Astrocyte (in vitro differentiated cells and primary cell): ENCODE data around the gene ASCC3. TPM values are rescaled to one million over a fixed set of nuclear protein-coding genes. Genes with fewer than 3 reads are reported as not detected.

Source experiments
- DNase-seq: peaks from one replicate; pipeline ENCODE4 v3.0.0-alpha.2; 2010; ENCODE audit warnings: low read depth
- FAIRE-seq: peaks from 2 replicates; lab custom pipeline; 2011; peaks lifted over from hg19 to GRCh38; lab: Jason Lieb, UNC
- H2AFZ ChIP-seq: 2 replicates; pipeline ENCODE4 v1.6.0; 2012; ENCODE audit warnings: low read depth, low read length, inconsistent platforms
- H3K27ac ChIP-seq: 2 replicates; pipeline ENCODE4 v1.5.1; 2011; ENCODE audit warnings: low read depth, low read length, inconsistent platforms
- H3K27me3 ChIP-seq: 2 replicates; pipeline ENCODE4 v1.6.0; 2011; ENCODE audit warnings: low read length, inconsistent platforms; ENCODE audit not compliant: insufficient read depth
- H3K36me3 ChIP-seq: 2 replicates; pipeline ENCODE4 v1.5.1; 2011; ENCODE audit warnings: low read length, inconsistent platforms; ENCODE audit not compliant: insufficient read depth
- H3K4me1 ChIP-seq: 2 replicates; pipeline ENCODE4 v1.5.1; 2011; ENCODE audit warnings: low read length, inconsistent platforms; ENCODE audit not compliant: insufficient read depth
- H3K4me2 ChIP-seq: 2 replicates; pipeline ENCODE4 v1.6.0; 2012; ENCODE audit warnings: low read length, inconsistent platforms
- H3K4me3 ChIP-seq: 2 replicates; pipeline ENCODE4 v1.5.1; 2011; ENCODE audit warnings: low read depth, mild to moderate bottlenecking, low read length, inconsistent platforms; ENCODE audit not compliant: insufficient read depth
- H3K79me2 ChIP-seq: 2 replicates; pipeline ENCODE4 v1.6.0; 2012; ENCODE audit warnings: mild to moderate bottlenecking, low read length, inconsistent platforms; ENCODE audit not compliant: insufficient read depth
- H3K9ac ChIP-seq: 2 replicates; pipeline ENCODE4 v1.6.0; 2012; ENCODE audit warnings: mild to moderate bottlenecking, low read length, inconsistent platforms
- H3K9me3 ChIP-seq: 2 replicates; pipeline ENCODE4 v1.5.1; 2012; ENCODE audit warnings: low read depth, mild to moderate bottlenecking, low read length, inconsistent platforms; ENCODE audit not compliant: insufficient read depth
- H4K20me1 ChIP-seq: 2 replicates; pipeline ENCODE4 v1.6.0; 2012; ENCODE audit warnings: low read length, inconsistent platforms; ENCODE audit not compliant: insufficient read depth
- H3K27ac Mint-ChIP-seq: one replicate; pipeline ENCODE4 v1.8.0; 2021; ENCODE audit warnings: mild to moderate bottlenecking, mixed read lengths; ENCODE audit not compliant: unreplicated experiment
- H3K27me3 Mint-ChIP-seq: one replicate; pipeline ENCODE4 v1.8.0; 2021; ENCODE audit warnings: low read depth, mixed read lengths; ENCODE audit not compliant: unreplicated experiment
- H3K36me3 Mint-ChIP-seq: one replicate; pipeline ENCODE4 v1.8.0; 2021; ENCODE audit warnings: low read depth, mixed read lengths; ENCODE audit not compliant: unreplicated experiment
- H3K4me1 Mint-ChIP-seq: one replicate; pipeline ENCODE4 v1.8.0; 2021; ENCODE audit warnings: low read depth, mixed read lengths; ENCODE audit not compliant: unreplicated experiment
- H3K4me3 Mint-ChIP-seq: one replicate; pipeline ENCODE4 v1.8.0; 2021; ENCODE audit warnings: mild to moderate bottlenecking, moderate library complexity, mixed read lengths; ENCODE audit not compliant: unreplicated experiment
- H3K9me3 Mint-ChIP-seq: one replicate; pipeline ENCODE4 v1.8.0; 2021; ENCODE audit warnings: mild to moderate bottlenecking, mixed read lengths; ENCODE audit not compliant: unreplicated experiment
- CTCF ChIP-seq: IDR thresholded peaks from 2 replicates; pipeline ENCODE4 v1.5.1; 2011; ENCODE audit warnings: low read depth, mild to moderate bottlenecking, inconsistent platforms, low read length, moderate library complexity; ENCODE audit not compliant: insufficient read depth
- EZH2 ChIP-seq: IDR thresholded peaks from 2 replicates; pipeline ENCODE4 v1.6.1; 2012; ENCODE audit warnings: mild to moderate bottlenecking, low read length, inconsistent platforms; ENCODE audit not compliant: insufficient read depth
- total RNA-seq: library from RNA; stranded (reverse); gene quantifications from 2 replicates; pipeline ENCODE4 v1.2.1, GENCODE V29; 2021

ASCC3 gene
- total RNA-seq, 1 donor from 2014 or later: 138 TPM

GRCh38 chr6:100685747-100686146 lies 195.4 kb downstream of the ASCC3 start:
- Mint-ChIP-seq H3K27me3 (no peaks in the 10 kb centered on the region), H3K4me1 (peaks cover 9% of the 10 kb centered on the region), H3K27ac (no peak overlapping the region), H3K36me3 (peaks cover 5% of the 10 kb centered on the region), H3K4me3 (no peak overlapping the region), H3K9me3 (no peaks in the 10 kb centered on the region)
- Histone ChIP-seq H3K4me2 (no peak overlapping the region), H3K9ac (no peak overlapping the region), H3K4me3 (no peak overlapping the region), H3K36me3 (no peaks in the 10 kb centered on the region), H3K9me3 (no peaks in the 10 kb centered on the region), H4K20me1 (no peaks in the 10 kb centered on the region), H3K27ac (no peak overlapping the region), H2AFZ (no peak overlapping the region), H3K4me1 (no peaks in the 10 kb centered on the region), H3K79me2 (no peaks in the 10 kb centered on the region), H3K27me3 (no peaks in the 10 kb centered on the region)
- FAIRE-seq (no peak), DNase-seq (no peak)
- TF ChIP-seq EZH2: no peak
- no peak for TF ChIP-seq CTCF

- Histone ChIP-seq H4K20me1 (no peaks in the 10 kb centered on the region), H3K4me3 (no peak overlapping the region), H3K36me3 (no peaks in the 10 kb centered on the region), H3K4me1 (no peaks in the 10 kb centered on the region), H3K9ac (no peak overlapping the region), H3K4me2 (no peak overlapping the region), H3K79me2 (no peaks in the 10 kb centered on the region), H3K9me3 (no peaks in the 10 kb centered on the region), H2AFZ (no peak overlapping the region), H3K27me3 (no peaks in the 10 kb centered on the region), H3K27ac (no peak overlapping the region)
- DNase-seq (no peak), FAIRE-seq (no peak)
- no peaks in the 10 kb centered on the region for H3K27me3 Mint-ChIP-seq
- peaks cover 6% of the 10 kb centered on the region for H3K4me1 Mint-ChIP-seq
- no peaks in the 10 kb centered on the region for H3K9me3 Mint-ChIP-seq
- H3K27ac Mint-ChIP-seq: peak overlapping the region; percentile 50
- H3K4me3 Mint-ChIP-seq: no peak overlapping the region
- TF ChIP-seq CTCF (no peak), EZH2 (no peak)
- peaks cover 2% of the 10 kb centered on the region for H3K36me3 Mint-ChIP-seq
Observed at GRCh38 chr6:100680163-100680562, 201.0 kb downstream of the ASCC3 start.

GRCh38 chr6:100678027-100678426 lies 203.1 kb downstream of the ASCC3 start:
- Histone ChIP-seq H3K4me3 (no peak overlapping the region), H2AFZ (no peak overlapping the region), H3K4me1 (no peaks in the 10 kb centered on the region), H3K9ac (no peak overlapping the region), H3K27me3 (no peaks in the 10 kb centered on the region), H3K79me2 (no peaks in the 10 kb centered on the region), H3K36me3 (no peaks in the 10 kb centered on the region), H4K20me1 (no peaks in the 10 kb centered on the region), H3K4me2 (no peak overlapping the region), H3K9me3 (no peaks in the 10 kb centered on the region), H3K27ac (no peak overlapping the region)
- H3K9me3 Mint-ChIP-seq: no peaks in the 10 kb centered on the region
- no peaks in the 10 kb centered on the region for H3K27me3 Mint-ChIP-seq
- no peak overlapping the region for H3K27ac Mint-ChIP-seq
- H3K4me3 Mint-ChIP-seq: no peak overlapping the region
- TF ChIP-seq CTCF (no peak), EZH2 (no peak)
- FAIRE-seq: no peak
- peaks cover 11% of the 10 kb centered on the region for H3K4me1 Mint-ChIP-seq
- DNase-seq: no peak
- H3K36me3 Mint-ChIP-seq: peaks cover 2% of the 10 kb centered on the region
